Lung (tissue), 12 donors: ENCODE measurements around the gene DPP8. TPM values are rescaled to one million over a fixed set of nuclear protein-coding genes. Genes with fewer than 3 reads are reported as not detected.

ENCODE experiments used
- ATAC-seq: fragments of 200-7000 bp; cut with Tn5 transposase; one replicate; pipeline ENCODE4 v1.9.1; 2020; ENCODE audit warnings: moderate number of reproducible peaks; ENCODE audit not compliant: insufficient read depth, low FRiP score
- DNase-seq, 3 donors: peaks; one replicate each; pipeline ENCODE4 v3.0.0-alpha.2; 2013 to 2017
- H3K27ac ChIP-seq, 2 donors: one replicate each; pipeline ENCODE4 v1.5.1; 2013; ENCODE audit warnings: mild to moderate bottlenecking in 2 of 2, moderate library complexity in 2 of 2, control low read depth in 1 of 2, inconsistent platforms in 1 of 2, low read depth in 1 of 2, low read length in 1 of 2
- H3K27me3 ChIP-seq, 3 donors: one replicate each; pipeline ENCODE4 v1.5.1; 2013; ENCODE audit warnings: low read length in 2 of 3; ENCODE audit not compliant: control insufficient read depth in 3 of 3, insufficient read depth in 3 of 3
- H3K36me3 ChIP-seq, 4 donors: one replicate each; pipeline ENCODE4 v1.5.1; 2013; ENCODE audit warnings: low read length in 4 of 4, mild to moderate bottlenecking in 1 of 4, moderate library complexity in 1 of 4; ENCODE audit not compliant: control insufficient read depth in 4 of 4, insufficient read depth in 4 of 4
- H3K4me1 ChIP-seq, 5 donors: one replicate each; pipeline ENCODE4 v1.5.1; 2013; ENCODE audit warnings: low read length in 5 of 5, mild to moderate bottlenecking in 2 of 5, moderate library complexity in 1 of 5; ENCODE audit not compliant: control insufficient read depth in 5 of 5, insufficient read depth in 5 of 5
- H3K4me3 ChIP-seq: one replicate; pipeline ENCODE4 v1.5.1; 2013; ENCODE audit warnings: mild to moderate bottlenecking, control low read depth, moderate library complexity
- H3K9ac ChIP-seq, 2 donors: one replicate each; pipeline ENCODE4 v1.5.1; 2013; ENCODE audit warnings: low read length in 2 of 2, control low read depth in 1 of 2; ENCODE audit not compliant: insufficient read depth in 1 of 2
- H3K9me3 ChIP-seq, 4 donors: one replicate each; pipeline ENCODE4 v1.5.1; 2013; ENCODE audit warnings: low read length in 3 of 4, mild to moderate bottlenecking in 1 of 4, moderate library complexity in 1 of 4; ENCODE audit not compliant: control insufficient read depth in 4 of 4, insufficient read depth in 3 of 4
- CTCF ChIP-seq: IDR thresholded peaks from 2 replicates; pipeline ENCODE4 v1.5.1; 2012; ENCODE audit warnings: mild to moderate bottlenecking; ENCODE audit errors: control extremely low read depth, extremely low read depth
- WGBS, 2 donors: extraction: QIAGEN DNeasy Blood & Tissue Kit; methylation state at CpG; one replicate each; pipeline ENCODE4 v1.1.7; 2013; 5-methylcytosine and 5-hydroxymethylcytosine counted together
- polyA plus RNA-seq, 2 donors: library from polyadenylated mRNA; stranded (reverse); fragments of 200-250 nt; gene quantifications; one replicate each; pipeline ENCODE4 v1.2.1, GENCODE V29; 2013
- total RNA-seq, 2 donors: library from RNA; depleted of rRNA in 1 of 2; stranded (reverse); fragments of >200 nt in 1 of 2; gene quantifications; one replicate each; pipeline ENCODE4 v1.2.1, GENCODE V29; 2014 to 2021
- donor health status: control.
- donor health status: control.
- donor health status: Bipolar disorder and iron deficiency.
- donor health status: healthy.
- donor health status: DM: yes; HTN: yes; CAD: no.

The DPP8 gene
- total and polyA plus RNA-seq, 4 donors: 7.6 to 51.4 (median 24.6) TPM

GRCh38 chr15:65547841-65548240 lies 30.4 kb upstream of the DPP8 start:
- no peak for TF ChIP-seq CTCF
- H3K27ac ChIP-seq: no peak overlapping the region
- no peak overlapping the region for H3K9ac ChIP-seq
- no peak for ATAC-seq
- H3K36me3 ChIP-seq: no peaks in the 10 kb centered on the region
- no peaks in the 10 kb centered on the region for H3K27me3 ChIP-seq
- DNase-seq: no peak
- no peak overlapping the region for H3K4me3 ChIP-seq
- no peaks in the 10 kb centered on the region for H3K9me3 ChIP-seq
- H3K4me1 ChIP-seq: peaks cover 0 to 5% (median 0%) of the 10 kb centered on the region in 5 donors

- Histone ChIP-seq H3K27ac (no peak overlapping the region), H3K4me3 (no peak overlapping the region), H3K36me3 (no peaks in the 10 kb centered on the region), H3K27me3 (no peaks in the 10 kb centered on the region), H3K4me1 (no peaks in the 10 kb centered on the region), H3K9ac (no peak overlapping the region), H3K9me3 (no peaks in the 10 kb centered on the region)
- no peak for ATAC-seq
- WGBS, 2 donors: 94 to 97% methylated on average over 3 of the region's 3 CpGs
- no peak for DNase-seq
- no peak for TF ChIP-seq CTCF
These were observed 23.8 kb upstream of the DPP8 start for GRCh38 chr15:65541231-65541820.

- no peak for TF ChIP-seq CTCF
- Histone ChIP-seq H3K36me3 (peaks cover 0 to 4% (median 1%) of the 10 kb centered on the region in 4 donors), H3K27ac (no peak overlapping the region), H3K9me3 (no peaks in the 10 kb centered on the region), H3K9ac (no peak overlapping the region), H3K4me1 (no peaks in the 10 kb centered on the region), H3K4me3 (no peak overlapping the region), H3K27me3 (no peaks in the 10 kb centered on the region)
- ATAC-seq: no peak
- DNase-seq: no peak
- WGBS, 2 donors: 79 to 87% methylated on average over 1 of the region's 1 CpG
These were observed 22.8 kb upstream of the DPP8 start for GRCh38 chr15:65540314-65540713.

GRCh38 chr15:65535192-65535591 lies 17.7 kb upstream of the DPP8 start:
- Histone ChIP-seq H3K4me1 (peaks cover 2 to 30% (median 11%) of the 10 kb centered on the region in 5 donors), H3K9me3 (no peaks in the 10 kb centered on the region), H3K4me3 (no peak overlapping the region), H3K27me3 (no peaks in the 10 kb centered on the region), H3K36me3 (peaks cover 0 to 4% (median 1%) of the 10 kb centered on the region in 4 donors), H3K27ac (no peak overlapping the region), H3K9ac (no peak overlapping the region)
- no peak for TF ChIP-seq CTCF
- WGBS, 2 donors: 93 to 95% methylated on average over 4 of the region's 4 CpGs
- no peak for DNase-seq
- no peak for ATAC-seq
